Inferior parietal cortex (tissue), 1 donor: ENCODE results near the gene TMEM80.

Source experiments
- DNase-seq: peaks from one replicate; pipeline ENCODE4 v3.0.0-alpha.2; 2016; ENCODE audit errors: extremely low spot score

TMEM80 gene

DNA sequence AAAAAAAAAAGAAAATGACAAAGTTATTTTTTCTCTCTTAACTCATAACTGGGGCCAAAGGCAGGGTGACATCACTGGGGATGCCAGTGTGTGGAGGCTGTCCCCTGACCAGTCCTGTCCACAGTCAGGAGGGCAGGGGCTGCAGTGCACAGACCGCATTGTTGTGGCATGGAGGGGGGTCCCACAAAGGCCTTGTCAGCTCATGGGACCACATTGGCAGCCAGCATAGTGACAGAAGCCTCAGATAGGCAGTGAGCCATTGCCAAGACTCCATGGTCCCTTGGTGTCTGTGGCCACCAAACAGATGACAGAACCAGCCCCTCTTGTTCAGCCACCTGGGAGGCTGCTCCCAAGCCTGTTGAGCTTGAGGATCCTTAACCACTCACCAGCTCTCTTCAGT lies 4.1 kb downstream of the TMEM80 start:
- DNase-seq: no peak

DNA sequence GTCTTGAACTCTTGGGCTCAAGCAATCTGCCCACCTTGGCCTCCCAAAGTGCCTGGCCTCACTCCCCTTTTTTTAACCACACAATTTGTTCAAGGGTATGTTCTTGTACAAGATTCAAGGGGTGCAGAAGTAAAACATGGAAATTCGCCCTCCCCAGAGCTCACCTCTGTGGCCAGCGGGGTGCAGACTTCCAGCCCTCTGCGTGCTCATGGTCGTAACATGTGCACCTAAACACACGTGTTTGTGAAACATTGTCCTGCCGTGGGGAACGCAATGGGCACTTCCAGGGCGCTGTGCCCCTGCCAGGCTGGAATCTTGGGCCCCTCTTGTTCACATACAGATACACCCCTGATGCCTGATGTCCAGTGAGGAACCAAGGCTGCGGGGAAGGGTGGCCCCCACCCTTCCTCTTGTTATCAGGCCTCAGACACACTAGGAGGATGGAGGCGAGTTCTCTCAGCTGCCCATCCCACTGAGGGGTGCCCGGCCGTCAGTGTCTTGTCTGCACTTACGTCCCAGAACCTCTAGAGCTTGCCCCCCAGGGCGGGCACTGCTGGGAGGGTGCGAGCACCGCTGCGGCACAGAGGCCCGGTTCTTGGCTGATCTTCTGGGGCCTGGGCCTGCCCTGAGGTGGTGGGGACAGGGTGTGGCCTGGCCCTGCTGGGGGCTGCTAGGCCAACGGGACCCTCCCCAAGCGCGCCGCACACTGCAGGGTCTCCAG lies 6.3 kb downstream of the TMEM80 start:
- no peak for DNase-seq

DNA sequence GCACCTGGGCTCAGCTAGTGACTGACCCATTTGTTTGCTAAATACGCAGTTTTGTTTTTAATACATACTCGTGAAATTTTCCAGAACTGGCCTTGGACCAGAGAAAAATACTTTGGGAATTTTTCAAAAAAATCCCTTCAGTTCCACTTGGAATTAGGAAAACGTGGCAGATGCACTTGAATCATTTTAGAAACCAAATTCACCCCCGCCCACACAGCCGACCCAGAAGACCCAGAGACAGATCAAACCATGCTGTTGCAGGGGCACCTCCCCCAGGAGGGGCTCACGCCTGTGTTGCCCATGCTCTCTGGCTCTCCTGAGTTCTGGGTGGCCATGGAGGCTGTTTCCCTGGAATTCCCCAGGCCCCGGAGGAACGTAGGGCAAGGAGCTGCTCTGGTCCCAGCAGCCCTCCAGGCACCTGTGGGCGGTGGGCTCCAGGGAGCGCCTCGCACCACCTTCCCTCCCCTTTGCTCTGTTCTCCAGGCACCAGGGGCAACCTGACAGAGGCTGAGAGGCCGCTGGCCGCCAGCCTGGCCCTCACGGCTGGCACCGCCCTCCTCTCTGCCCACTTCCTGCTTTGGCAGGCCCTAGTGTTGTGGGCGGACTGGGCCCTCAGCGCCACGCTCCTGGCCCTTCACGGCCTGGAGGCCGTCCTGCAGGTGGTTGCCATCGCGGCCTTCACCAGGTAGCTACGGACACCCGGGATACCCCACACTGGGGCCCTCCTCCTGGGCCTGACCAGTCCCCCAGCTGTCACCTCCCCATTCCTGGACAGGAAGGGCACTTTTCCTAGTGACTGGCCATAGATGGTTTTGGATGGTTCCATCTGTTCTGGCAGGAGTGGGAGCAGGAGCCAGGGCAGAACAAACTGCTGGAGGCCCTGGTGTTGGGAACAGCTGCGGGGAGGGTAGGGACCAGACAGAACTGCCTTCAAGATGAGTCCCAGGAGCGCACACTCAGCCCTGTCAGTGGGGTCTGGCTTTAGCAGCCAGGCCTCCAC lies 7.1 kb downstream of the TMEM80 start:
- DNase-seq: no peak

DNA sequence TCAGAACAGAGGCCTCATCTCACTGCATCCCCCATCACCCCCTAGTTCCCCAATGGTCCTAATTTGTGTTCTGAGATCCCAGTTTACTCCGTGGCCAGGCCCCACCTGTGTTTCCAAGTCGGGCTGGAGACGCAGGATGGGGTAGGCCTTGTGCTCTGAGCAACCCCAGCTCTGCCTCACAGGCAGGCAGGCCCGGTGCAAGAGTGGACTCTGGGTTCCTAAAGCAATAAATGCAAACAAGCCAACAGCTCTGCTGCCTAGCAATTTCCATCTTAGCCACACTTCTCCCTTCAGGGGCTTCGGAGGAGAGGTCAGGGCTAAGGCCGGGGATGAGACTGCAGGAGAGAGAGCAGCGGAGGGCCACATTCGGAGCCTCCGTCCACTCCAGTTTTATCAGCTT lies 7.9 kb downstream of the TMEM80 start:
- DNase-seq: no peak

DNA sequence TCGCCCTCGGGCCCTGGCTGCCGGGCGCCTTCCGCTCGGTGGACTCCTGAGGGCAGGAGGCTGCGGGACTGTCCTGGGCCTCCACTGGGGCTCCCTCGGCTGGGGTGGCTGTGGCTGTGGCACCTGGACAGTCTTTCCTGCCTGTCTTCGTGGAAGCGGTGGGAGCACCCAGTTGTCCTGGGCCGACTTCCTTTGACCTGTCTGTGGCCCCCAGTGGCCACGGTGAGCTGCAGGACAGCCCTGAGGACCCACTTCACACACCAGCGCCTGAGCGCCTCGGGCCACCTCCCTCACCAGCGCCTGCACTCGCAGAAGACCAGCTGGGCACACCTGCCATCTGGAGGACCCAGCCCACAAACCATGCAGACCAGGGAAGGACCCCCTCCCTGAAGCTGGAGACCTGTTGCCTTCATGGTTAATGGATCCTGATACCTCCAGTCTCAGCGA lies 8.6 kb downstream of the TMEM80 start:
- DNase-seq: no peak

DNA sequence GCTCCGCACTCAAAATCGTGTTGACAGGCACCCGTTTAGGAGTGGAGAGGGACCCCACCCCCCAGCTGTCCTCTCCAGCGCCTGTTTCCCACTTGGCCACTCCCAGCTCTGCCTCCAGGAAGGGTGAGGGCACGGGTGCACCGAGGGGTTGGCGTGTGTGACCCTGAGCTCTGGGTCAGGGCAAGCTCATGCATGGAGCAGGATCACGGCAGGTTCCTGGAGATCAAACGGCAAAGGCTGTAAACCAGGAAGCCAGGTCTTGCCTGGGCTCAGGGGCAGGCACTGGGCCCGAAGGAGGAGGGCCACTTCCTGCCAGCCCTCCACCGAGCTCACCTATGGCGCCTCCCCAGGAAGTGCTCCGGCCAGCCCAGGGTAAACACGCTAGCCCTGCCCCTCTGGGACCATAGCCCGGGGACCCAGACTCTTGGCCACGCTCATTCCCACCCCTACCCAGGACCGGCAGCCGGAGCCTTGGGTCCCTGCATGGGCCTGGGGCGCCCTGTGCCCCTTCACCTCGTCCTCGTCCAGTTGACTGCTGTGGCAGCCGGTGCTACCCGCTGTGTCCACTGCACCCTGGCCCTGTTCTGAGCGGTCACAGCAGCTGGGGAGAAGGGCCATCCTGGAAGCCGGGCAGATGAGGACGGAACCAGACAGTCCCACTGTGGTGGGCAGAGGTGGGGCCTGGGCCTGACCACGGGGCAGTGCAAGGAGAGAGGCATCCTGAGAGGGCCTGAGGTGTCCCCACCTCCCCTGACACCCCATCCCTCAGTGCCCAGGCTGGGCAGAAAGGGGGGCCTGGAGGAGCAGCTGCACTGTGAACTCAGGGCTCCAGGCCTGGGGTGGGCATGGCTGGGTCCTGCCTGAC lies 9.4 kb downstream of the TMEM80 start:
- no peak for DNase-seq

DNA sequence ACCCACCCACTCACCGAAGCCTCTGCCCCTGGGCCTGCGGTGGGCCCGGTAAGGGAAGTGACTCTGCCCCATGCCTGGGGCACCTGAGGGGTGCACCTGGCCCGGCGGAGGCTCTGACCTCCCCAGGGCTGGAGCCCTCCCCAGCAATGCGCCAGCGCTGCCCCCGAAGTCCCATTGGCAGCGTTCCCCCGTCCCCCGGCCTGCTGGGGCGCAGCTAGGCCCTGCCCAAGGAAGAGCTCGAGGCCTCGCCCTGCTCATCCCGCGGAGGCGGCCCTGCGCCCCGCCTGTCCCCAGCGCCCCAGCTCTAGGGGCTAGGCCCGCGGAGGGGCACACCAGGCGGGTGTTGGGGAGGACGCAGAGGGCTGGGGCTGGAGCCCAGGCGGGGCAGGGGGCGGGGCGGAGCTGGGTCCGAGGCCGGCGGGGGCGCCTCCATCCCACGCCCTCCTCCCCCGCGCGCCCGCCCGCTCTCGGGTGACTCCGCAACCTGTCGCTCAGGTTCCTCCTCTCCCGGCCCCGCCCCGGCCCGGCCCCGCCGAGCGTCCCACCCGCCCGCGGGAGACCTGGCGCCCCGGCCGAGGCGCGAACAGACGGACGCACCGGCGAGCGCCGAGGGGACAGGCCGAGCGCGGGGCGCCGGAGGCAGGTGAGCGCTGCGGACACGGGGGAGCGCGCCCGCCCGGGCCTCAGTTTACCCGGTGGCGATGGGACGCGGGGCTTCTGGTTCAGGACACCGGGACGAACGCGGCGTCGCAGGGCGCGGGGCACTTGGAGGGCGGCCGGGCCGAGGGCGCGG lies 10.2 kb downstream of the TMEM80 start, which contains the start of gene EPS8L2:
Gene EPS8L2, plus strand, starts transcription at position 586 of the 793 bp plus-strand sequence. CDS start 3,177 bp downstream, outside the sequence.
- no peak for DNase-seq

DNA sequence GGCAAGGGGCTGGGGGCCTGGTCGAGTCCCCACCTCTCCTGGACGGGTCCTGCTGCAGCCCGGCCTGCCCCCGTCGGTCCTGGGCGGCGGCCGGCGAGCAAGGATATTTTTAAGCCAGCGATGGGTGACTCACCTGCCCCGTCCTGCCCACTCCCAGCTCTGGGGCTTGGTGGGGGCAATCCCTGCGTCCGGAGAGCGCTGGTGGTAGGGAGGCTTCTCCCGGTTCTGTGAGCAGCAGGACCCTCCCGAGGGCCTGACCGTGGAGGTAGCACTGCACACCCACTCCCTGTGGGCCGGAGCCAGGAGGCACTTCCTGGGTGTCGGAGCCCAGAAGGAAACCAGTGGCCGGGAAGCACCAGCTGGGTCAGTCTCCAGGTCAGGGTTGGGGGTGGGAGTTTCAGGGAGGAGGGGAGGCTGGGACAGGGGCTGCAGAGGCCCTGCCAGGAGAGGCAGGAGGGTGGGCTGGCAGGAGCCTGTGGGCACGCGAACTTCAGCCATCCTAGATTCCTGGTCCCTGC lies 10.9 kb downstream of the TMEM80 start:
- DNase-seq: no peak

DNA sequence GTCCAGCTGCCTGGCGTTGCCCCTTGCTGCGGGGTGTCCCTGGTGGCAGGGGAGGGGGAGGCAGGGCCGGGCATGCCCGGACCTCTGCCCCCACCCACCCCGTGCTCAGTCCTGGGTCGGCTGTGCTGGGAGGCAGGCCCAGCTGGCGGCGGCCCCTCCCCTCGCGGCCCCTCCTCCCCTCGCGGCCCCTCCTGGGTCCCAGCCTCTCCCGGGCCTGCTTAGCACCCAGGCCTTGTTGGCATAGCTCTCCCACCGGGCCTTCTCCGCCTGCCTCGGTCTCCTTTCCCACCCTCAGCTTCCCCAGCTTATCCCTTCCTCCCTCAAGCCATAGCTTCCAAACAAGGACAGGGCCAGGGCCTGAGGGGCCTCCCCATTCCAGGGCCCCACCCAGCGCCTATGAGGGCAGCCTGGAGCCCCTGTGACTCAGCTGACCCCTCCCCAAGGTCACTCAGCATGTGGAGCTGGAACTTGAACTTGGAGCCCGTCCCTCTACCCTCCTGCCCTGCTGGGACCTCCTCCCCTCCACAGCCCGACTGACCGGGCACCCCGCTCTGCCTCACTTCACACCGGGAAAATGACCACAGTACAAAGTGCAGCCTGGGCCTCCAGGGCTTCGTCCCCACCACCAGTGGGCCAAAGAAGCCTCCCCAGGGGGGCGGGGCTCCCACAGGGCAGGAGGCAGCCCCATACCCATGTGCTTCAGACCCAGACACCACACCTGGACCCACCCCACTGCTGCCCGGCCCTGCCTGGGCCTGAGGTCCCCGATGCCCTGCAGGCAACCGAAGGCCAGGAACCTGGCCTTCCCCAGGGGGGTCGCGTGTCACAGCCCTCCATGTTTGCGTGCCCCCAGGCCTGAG lies 11.6 kb downstream of the TMEM80 start:
- DNase-seq: no peak

DNA sequence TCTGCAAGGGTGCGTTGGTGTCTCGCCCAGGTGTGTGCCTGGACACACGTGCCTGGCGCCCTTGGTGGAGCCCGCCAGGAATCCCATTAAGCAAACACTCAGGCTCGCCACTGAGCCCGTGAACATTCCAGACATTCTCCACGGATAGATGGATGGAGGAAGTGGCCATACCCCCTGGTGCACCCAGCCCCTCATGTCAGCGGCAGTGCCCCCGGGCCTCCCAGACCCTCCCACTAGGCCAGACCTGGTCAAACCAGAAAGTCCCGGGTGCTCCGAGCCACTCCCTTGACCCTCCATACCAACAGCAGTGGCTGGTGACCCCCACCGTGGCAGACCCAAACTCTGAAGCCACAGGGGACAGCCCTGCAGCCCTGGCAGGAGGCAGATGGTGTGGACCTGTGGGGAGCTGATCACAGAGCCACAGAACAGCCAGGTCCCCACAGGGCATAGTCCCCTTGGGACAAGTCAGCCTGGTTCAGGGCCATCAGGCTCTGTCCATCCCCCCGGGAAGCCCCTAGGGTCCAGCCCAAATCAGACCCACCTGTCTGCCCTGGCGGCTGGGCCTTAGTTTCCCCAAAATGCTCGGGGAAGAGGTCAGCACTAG lies 12.3 kb downstream of the TMEM80 start:
- DNase-seq: no peak

DNA sequence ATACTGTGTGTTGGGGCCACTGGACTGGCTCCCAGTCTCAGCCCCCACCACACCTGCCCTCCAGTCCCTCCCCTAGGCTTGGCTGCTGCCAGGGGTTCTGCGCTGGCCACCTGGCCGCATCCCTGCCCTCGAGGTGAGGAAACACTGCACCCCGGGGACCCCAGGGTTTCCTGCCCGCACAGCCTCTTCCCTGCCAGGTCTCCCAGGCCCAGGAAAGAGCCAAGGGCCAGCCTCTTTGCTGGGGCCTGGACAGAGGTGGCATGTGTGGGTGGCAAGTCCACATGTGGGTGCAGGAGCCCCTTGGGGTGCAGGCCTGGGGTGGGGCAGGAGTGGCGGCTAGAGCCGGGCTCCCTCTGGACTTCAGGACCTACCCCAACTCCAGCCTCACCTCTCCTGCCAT lies 12.9 kb downstream of the TMEM80 start:
- no peak for DNase-seq

DNA sequence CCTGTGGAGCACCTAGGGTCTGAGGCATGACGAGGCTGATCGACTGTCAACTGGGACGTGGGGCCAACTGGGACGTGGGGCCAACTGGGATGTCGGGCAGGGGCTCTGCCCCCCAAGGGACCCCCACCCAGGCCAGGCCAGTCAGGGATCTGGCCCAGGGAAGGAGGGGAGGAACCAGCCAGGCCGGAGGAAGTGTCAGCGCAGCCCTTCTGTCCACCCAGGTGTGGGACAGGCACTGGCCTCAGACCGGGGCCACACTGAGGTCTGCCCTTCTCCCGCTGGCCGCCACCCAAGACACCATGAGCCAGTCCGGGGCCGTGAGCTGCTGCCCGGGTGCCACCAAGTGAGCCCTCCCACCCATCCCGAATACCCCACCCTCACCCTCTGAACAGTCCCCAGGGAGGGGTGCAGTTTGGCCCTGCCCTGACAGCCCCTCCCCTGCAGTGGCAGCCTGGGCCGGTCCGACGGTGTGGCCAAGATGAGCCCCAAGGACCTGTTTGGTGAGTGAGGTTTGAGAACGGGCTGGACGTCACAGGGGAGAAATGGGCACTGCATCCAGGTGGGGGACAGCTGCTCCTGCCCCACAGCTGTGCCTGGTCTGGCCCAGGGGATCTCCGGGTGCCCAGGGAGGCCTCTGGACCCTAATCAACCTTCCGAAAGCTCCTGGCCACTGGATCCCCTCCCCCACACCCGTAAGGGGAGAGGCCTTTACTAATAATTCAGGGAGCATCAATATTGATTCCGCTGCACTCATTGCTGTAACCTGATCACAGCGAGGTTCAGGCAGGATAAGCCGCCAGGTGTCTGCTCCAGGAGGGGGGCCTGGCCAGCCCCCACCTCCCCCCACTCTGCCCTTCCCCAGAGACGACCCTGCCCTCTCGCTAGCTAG lies 13.7 kb downstream of the TMEM80 start:
- no peak for DNase-seq

DNA sequence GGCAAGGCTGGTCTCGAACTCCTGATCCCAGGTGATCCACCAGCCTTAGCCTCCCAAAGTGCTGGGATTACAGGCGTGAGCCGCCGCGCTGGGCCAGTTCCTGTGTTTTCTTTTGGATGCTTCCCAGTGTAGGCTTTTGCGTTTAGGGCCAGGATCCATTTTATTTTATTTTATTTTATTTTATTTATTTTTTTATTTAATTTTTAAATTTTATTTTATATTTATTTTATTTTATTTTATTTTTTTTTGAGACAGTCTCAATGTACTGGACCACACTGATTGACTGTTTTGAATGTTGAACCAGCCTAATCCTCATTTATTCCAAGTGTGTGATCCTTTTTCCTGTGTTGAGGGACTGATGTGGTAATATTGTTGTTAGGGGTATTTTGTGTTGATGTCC lies 18.8 kb downstream of the TMEM80 start:
- DNase-seq: no peak

DNA sequence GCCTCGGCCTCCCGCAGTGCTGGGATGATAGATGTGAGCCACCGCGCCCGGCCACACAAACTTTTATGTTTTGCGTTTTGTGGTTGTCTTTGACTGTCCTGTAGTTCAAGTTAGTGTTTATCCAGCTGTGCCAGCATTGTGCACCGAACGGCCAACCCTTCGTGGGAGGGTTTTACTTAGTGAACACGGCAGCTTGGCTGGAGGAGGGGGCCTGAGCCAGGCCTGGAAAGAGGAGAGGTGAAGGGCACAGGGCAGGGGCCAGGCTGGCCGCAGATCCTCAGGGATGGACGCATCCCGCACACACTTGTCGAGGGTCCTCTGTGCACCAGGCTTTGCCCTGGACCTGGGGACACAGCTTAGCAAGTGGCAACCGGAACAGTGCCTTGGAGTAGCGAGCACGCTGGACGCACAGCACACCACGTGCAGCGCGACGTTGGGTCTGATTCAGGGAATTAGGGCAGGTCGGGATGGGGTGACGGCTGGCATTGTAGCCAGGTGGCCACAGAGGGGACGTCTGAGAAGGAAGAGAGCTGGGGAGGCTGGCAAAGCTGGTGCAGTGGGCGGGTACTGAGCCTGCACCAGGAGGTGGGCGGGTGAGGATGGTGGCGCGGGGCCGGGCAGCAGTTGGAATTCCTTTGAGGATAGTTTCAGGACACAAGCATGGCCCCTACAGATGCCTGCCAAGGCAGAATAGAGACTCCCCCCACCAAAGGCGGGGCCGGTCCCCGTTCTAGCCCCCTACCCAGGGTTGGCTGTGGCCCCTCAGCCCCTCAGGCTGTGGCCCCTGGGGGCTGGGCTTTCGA lies 23.8 kb downstream of the TMEM80 start:
- DNase-seq: no peak

DNA sequence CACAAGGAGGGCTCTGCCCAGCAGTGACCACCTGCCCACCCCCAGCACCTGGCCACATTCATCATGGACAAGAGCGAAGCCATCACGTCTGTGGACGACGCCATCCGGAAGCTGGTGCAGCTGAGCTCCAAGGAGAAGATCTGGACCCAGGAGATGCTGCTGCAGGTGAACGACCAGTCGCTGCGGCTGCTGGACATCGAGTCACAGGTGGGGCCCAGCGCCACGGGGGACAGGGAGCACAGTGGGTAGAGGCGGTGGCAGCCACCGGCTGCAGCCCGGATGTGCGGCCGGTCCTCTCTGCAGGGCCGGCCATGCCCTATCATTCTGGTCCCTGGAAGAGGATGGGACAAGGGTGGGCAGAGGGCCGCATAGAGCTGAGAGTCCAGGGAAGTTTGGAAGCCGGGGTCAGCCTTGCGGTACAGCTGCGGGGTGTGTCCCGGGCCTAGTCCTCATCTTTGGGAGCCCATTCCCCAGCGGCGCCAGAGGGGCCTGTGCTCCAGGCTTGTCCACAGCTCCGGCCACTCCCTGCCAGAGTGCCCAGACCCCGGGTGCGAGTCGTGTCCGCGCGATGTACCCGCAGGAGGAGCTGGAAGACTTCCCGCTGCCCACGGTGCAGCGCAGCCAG lies 24.5 kb downstream of the TMEM80 start:
- no peak for DNase-seq

DNA sequence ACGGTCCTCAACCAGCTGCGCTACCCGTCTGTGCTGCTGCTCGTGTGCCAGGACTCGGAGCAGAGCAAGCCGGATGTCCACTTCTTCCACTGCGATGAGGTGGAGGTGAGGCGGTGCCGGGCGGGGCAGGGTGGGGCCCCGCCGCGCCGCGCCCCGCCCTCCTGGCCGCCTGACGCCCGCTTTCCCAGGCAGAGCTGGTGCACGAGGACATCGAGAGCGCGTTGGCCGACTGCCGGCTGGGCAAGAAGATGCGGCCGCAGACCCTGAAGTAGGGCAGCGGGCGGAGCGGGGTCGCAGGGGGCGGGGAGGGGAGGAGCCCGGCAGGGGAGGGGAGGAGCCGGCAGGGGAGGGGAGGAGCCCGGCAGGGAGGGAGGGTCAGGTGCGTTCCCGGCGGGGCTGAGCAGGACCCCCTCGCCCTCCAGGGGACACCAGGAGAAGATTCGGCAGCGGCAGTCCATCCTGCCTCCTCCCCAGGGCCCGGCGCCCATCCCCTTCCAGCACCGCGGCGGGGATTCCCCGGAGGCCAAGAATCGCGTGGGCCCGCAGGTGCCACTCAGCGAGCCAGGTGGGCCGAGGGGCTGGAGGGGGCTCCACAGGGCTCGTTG lies 25.1 kb downstream of the TMEM80 start:
- no peak for DNase-seq
